Stimulated activated CD4-positive, alpha-beta T cell treated with anti-CD3 and anti-CD28 coated beads, Interleukin-2, amount 100 ng/mL, for 24 hours (primary cell): ENCODE data around the gene ACTR5.
A peak's percentile ranks its signal among the peaks of the same experiment; 100 is the strongest.
"Not testable (repeated sequence)": the region's sequence is repeated elsewhere in the genome, so short reads cannot be mapped to it uniquely, and the experiment has no call there.

Source experiments
- DNase-seq, 2 donors: peaks; one replicate each; pipeline ENCODE4 v3.0.0-alpha.2; 2020

ACTR5 gene

DNA sequence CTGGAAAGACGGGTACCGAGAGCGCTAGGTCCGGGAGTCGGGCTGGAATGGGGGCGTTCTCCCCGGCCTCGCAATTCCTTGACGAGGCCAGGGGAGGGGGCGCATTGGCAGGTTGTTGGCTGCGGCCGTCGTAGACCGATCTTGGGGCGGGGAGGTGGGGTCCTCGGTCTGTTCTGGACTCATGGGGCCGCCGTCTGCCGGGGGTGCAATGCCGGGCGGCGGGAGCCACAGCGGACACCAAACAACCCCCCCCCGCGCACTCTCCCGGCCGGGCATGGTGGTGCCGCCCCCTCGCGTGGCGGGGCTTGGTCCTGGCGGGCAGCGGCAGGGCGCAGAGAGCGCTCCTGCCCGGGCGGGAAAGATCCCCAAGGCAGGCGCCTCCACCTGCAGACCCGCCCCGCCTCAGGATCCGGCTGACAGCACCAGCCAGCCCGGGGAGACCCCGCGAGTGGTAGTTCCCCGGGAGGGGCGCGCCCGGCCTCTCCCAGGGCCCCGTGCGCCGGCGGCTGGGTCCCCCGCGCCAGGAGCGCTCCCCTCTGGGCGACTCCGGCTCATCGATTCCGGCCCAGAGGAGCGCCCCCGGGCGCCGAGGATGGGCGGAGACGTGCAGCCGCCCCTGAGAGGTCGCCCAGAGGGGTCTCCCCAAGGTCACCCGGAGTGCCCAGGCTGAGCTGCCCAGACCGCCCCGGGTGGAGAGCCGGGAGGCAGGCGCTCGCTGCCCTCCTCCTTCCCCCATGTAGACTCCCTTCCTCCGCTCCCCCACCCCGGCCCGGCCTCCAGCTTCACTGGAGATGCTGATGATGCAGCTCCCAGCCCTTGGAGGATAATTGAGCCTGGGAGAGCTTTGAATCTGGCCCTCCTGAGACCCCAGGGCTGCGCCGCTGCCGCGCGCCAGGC lies 57.9 kb downstream of the ACTR5 start:
- peak; percentile 46 to 58 for DNase-seq

DNA sequence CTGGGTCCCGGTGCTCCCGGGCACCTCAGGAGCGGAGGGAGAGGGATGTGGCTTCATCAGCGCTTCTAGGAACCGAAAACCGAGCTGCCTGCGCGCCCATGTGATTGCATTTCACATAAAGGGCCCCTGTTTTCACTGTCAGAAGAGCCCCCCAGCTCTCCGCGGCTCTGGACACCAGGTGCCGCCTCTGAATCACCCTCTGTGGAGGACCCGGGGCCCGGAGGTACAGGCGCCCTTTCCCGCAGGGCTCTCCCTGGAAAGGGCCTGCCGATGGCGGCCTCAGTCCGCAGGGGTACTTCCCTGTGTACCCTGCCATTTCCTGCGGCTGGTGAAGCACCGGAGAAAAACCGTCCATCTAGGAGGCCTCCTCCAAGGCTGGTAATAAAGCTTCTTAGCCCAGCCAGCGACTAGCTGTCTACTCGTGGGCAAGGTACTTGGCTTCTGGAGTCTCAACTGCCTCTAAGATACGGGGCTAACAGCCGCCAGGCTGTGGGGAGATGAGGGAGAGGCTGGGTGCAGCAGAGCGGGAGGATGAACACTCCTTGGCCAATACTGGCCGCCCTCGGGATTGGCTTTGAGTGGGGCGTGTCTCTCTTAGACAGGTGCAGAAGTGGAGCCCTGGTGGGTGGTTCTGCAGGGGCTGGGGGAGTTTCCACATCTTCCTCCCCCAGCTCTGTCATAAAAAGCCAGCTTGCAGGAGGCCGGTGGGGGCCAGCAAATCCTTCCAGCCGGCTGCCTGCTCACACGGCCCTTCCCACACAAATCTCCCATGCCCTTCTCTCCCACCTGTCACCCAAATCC lies 58.8 kb downstream of the ACTR5 start:
- DNase-seq, result peak; percentile 38 to 52

DNA sequence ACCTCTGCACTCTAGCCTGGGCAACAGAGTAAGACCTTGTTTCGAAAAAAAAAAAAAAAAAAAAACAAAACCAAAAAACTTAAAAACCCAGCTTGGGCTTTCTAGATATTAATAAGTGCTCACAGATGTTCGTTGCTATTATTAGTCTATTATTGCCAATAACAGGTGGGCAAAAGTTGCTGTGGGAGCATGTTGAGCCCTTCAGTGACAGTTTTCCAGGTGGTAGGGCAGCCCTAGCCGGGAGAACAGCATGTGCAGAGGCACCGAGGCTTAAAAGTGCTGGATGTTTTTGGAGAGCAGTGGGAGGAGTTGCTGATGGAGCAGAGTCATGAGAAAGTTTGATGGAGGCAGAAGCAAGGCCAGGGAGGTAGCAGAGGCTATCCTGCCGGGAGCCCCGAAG lies 61.7 kb downstream of the ACTR5 start:
- no peak for DNase-seq

DNA sequence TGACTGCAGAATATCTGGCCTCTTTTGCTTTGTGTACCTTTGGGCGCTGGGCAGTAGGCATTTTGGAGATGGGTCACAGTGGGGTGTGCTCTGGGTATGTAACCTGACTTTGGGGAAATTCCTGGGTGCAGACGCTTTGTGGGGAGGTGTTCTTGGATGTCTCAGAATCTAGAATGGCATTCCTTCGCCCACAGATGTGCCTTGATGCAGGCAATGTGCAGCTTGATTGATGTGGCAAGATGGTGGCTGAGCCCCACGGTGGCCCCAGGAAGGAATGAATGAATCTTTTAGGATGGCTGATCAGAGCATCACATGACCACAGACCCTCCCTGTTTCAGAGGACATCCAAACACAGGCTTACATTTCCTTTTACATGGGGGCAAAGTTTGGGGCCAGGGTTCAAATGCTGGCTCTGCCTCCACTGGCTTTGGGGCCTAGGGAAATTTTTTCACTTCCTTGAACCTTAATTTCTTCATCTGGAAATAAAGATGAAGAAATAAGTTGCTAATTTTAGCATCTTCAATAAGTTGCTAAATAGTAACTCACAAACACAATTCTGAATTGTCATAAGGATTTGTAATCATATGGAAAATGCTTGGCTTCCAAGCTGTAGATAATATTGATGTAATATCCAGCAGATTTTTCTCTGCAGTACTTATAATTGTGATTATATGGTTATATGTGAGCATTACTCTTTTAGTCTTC lies 62.8 kb downstream of the ACTR5 start:
- DNase-seq, result no peak

DNA sequence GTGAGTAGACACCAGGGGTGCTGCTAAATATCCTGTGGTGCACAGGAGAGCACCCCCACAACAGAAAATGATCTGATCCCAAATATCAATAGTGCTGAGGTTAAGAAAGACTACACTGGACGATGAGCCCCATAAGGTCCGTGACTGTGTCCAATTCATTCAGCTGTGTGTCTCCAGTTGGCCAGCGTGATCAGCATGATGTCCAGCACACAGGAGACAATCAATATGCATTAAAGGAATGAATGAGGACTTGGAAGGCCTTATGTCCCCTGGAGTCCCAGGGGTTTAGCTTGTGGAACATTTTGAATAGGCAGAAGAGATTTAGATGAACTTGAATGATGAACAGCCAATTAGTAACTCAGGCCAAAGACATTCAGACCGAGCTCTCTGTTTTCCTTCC lies 63.5 kb downstream of the ACTR5 start:
- DNase-seq, result no peak

DNA sequence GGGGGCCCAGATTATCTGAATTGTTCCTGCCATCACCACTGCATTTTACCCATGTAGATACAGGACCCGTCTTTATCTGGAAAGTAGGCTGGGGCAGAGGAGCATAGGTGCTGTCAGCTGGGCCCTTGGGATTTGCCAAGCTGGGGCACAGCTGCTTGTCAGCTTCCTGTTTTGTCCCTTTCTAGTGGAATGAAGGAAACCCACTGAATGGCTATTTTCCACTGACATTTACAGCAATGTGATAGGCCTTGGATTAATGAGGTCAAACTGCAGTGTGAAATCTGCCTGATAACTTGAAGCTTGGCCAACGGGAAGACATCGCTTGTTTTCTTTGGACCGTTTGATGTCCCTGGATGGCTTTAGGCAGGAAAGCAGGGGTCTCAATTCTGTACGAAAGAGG lies 63.9 kb downstream of the ACTR5 start:
- DNase-seq, result no peak

DNA sequence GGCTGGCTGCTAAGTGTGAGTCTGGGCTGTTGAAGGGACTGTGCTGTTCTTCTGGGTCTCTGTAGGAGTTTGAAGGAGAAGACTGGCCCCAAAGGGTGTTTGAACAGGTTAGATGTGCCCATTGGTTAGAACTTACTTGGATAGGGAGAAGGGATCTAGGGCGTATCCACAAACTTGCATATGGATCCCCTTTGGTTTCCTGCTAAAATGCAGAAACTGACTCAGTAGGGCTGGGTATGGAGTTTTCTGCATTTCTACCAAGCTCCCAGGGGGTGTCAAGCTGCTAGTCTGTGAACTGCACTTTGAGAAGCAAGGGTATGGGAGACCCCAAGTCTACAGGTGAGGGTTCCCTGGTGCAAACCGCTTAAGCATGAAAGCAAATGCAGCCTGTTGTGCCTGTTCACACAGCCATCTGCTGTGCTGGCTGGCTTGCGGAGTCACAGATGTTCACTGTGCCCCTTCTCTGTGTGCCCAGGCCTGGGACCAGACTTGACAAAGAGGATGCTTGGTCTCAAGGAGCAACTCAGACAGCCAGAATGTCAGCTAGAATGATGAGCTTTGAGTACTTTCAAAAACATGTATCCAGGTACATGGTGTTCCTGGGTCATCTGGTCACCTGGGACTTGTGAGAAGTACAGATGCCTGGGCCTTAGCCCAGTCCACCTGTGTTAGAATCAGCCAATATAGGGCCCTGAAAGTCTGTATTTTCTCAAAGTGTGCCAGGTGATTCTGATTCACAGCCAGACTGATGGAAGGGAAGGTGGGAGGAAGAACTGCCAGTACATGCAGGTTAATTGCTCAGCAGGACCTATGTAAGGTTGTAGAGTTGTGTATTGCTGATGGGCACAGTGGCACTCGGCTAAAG lies 64.7 kb downstream of the ACTR5 start:
- no peak for DNase-seq

DNA sequence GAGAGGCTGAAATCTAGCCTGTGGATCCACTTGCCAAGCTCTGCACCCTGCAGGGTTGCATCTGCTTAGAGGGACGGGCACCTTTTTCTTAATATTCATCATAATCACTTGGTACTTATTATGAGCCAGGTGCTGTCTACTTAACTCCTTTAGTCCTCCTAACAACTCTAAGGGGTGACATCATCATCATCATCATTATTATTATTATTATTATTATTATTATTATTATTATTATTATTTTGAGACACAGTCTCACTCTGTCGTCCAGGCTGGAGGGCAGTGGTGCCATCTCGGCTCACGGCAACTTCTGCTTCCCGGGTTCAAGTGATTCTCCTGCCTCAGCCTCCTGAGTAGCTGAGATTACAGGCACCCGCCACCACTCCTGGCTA lies 65.3 kb downstream of the ACTR5 start:
- DNase-seq, result not testable (repeated sequence)

DNA sequence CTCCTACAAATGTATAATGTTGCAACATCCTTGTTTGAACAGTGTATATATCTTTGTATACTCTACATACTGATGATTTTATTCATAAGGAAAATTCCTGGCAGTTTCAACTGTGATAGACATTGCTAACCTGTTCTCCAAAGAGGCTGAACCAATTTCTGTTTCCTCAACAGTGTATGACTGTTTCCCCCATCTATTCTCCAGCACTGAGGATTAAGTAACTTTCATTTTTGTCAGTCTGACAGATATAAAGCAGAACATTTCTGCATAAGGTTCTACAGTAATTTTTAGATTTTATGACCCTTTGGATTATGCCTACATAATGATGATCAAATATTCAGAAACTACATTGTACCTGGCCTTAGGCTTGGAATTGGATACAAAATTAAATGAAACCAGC lies 67.2 kb downstream of the ACTR5 start:
- DNase-seq, result no peak

DNA sequence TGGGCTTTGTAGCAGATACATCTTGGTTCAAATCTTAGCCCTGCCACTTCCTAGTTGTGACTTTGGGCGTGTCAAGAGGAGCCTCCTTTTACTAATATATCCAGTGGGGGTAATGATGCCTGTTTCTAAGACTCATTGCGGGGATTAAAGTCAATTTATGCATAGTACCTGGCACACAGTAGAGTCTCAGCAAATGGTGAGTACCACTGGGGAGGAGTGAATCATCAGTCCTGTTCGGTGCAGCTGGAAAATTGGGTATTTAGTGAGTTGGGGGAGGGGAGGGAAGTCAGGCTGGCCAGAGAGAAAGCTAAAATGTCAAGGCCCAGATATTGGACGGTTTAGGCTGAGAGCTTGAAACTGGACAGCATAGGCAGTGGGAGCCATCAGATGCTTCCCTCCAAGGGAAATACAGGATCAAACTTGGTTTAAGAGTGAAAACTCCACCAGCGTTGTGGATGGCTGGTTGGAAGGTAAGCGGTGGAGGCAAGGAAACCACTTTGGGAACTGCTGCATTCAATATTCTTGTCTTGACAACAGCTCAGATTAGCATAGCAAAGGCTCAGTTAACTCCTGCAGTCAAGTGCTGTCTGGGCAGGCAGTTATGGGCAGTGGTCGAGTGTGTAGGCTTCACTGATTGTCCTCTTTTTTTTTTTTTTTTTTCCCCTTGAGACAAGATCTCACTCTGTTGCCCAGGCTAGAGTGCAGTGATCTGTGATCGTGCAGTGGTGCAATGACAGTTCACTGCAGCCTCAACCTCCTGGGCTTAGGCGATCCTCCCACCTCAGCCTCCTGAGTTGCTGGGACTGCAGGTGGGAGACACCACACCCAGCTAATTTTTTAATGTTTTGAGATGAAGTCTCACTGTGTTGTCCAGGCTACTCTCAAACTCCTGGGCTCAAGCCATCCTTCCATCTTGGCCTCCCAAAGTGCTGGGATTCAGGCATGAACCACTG lies 70.1 kb downstream of the ACTR5 start:
- DNase-seq, result no peak
